Activated CD8-positive, alpha-beta memory T cell treated with anti-CD3 and anti-CD28 coated beads, Interleukin-2, amount 50 U/mL, for 24 hours (primary cell): Measurements from ENCODE around the gene SHLD3.
A peak's percentile ranks its signal among the peaks of the same experiment; 100 is the strongest.
"Not testable (repeated sequence)": the region's sequence is repeated elsewhere in the genome, so short reads cannot be mapped to it uniquely, and the experiment has no call there.

Source experiments
- DNase-seq: peaks from one replicate; pipeline ENCODE4 v3.0.0-alpha.2; 2020; ENCODE audit errors: extremely low read depth

The SHLD3 gene

GRCh38 chr5:65624571-65625555 lies at the start of gene SHLD3, which contains the start of gene TRAPPC13:
Gene SHLD3 (plus strand): TSS chr5:65625027. CDS start chr5:65629588, 4,561 bp downstream.
Gene TRAPPC13 (plus strand): TSS chr5:65625027. CDS start chr5:65625061, 34 bp downstream.
- DNase-seq = peak; percentile 49

GRCh38 chr5:65577141-65577540 lies 47.7 kb upstream of the SHLD3 start:
- no peak for DNase-seq

GRCh38 chr5:65588694-65589093 lies 36.1 kb upstream of the SHLD3 start:
- no peak for DNase-seq

- not testable (repeated sequence) for DNase-seq
These were observed 23.1 kb upstream of the SHLD3 start for GRCh38 chr5:65601761-65602160.

GRCh38 chr5:65611524-65611923 lies 13.3 kb upstream of the SHLD3 start:
- DNase-seq = no peak

- no peak for DNase-seq
These were observed 12.4 kb upstream of the SHLD3 start for GRCh38 chr5:65612298-65612907.

GRCh38 chr5:65620021-65620420 lies 4.8 kb upstream of the SHLD3 start:
- DNase-seq = no peak

GRCh38 chr5:65621961-65622360 lies 2.9 kb upstream of the SHLD3 start:
- DNase-seq = not testable (repeated sequence)

GRCh38 chr5:65623482-65623881 lies 1.3 kb upstream of the SHLD3 start:
- no peak for DNase-seq

- peak; percentile 83 for DNase-seq
These were observed 729 bp upstream of the SHLD3 start, which contains the start of gene TRIM23 for GRCh38 chr5:65624025-65624570. Gene TRIM23 (minus strand): TSS chr5:65624333. CDS start chr5:65624274, 59 bp downstream.

- no peak for DNase-seq
These were observed 916 bp downstream of the SHLD3 start for GRCh38 chr5:65625743-65626142.

- no peak for DNase-seq
These were observed 6.2 kb downstream of the SHLD3 start for GRCh38 chr5:65630981-65631380.

- no peak for DNase-seq
These were observed 15.4 kb downstream of the SHLD3 start for GRCh38 chr5:65640240-65640639.

- DNase-seq = no peak
These were observed 22.1 kb downstream of the SHLD3 start for GRCh38 chr5:65646938-65647337.

GRCh38 chr5:65647941-65648340 lies 23.1 kb downstream of the SHLD3 start:
- DNase-seq = no peak

- no peak for DNase-seq
These were observed 26.3 kb downstream of the SHLD3 start for GRCh38 chr5:65651144-65651543.

- DNase-seq = no peak
These were observed 29.9 kb downstream of the SHLD3 start for GRCh38 chr5:65654713-65655112.

GRCh38 chr5:65663804-65664521 lies 39.1 kb downstream of the SHLD3 start:
- DNase-seq = no peak

- DNase-seq = no peak
These were observed 43.9 kb downstream of the SHLD3 start for GRCh38 chr5:65668696-65669095.

GRCh38 chr5:65672796-65673195 lies 48.0 kb downstream of the SHLD3 start:
- no peak for DNase-seq

GRCh38 chr5:65674749-65675148 lies 49.9 kb downstream of the SHLD3 start:
- no peak for DNase-seq

GRCh38 chr5:65676056-65676455 lies 51.2 kb downstream of the SHLD3 start:
- not testable (repeated sequence) for DNase-seq
